H1 (cell line): ENCODE measurements around the gene CRYGD. TPM values are rescaled to one million over a fixed set of nuclear protein-coding genes. Genes with fewer than 3 reads are reported as not detected.

Source experiments
- CTCF ChIA-PET: fragments of 300-600 bp; sonication (Branson Sonifier 250); formaldehyde crosslinking; loops from one replicate; lab custom pipeline; 2021; ENCODE audit not compliant: partially characterized antibody; lab: Charles Lee
- POLR2A ChIA-PET: fragments of 300-600 bp; sonication (Branson Sonifier 250); formaldehyde crosslinking; loops from one replicate; lab custom pipeline; 2021; ENCODE audit warnings: inconsistent platforms; ENCODE audit not compliant: partially characterized antibody; lab: Charles Lee
- DNase-seq, 2 experiments: peaks; one replicate each; pipeline versions ENCODE4 v3.0.0 to v3.0.0-alpha.2; 2010 to 2022; ENCODE audit warnings: low spot score in 2 of 2, low read depth in 1 of 2, mixed read lengths in 1 of 2
- FAIRE-seq: peaks from 2 replicates; lab custom pipeline; 2011; peaks lifted over from hg19 to GRCh38; lab: Jason Lieb, UNC
- H2AFZ ChIP-seq: 2 replicates; pipeline ENCODE4 v1.8.1; 2012; ENCODE audit warnings: low read length, inconsistent platforms
- H2AK5ac ChIP-seq: 2 replicates; pipeline ENCODE4 v1.6.1; 2013; ENCODE audit warnings: low read depth, low read length
- H2BK120ac ChIP-seq: replicated peaks from 2 replicates; pipeline ENCODE3; 2013; ENCODE audit warnings: low read depth, low read length, inconsistent platforms
- H2BK12ac ChIP-seq: 2 replicates; pipeline ENCODE4 v1.6.1; 2013; ENCODE audit warnings: low read depth, low read length
- H2BK15ac ChIP-seq: 2 replicates; pipeline ENCODE4 v1.6.1; 2013; ENCODE audit warnings: low read length
- H2BK20ac ChIP-seq: 2 replicates; pipeline ENCODE4 v1.6.1; 2013; ENCODE audit warnings: low read length
- H2BK5ac ChIP-seq: 2 replicates; pipeline ENCODE4 v1.6.1; 2013; ENCODE audit warnings: low read depth, low read length
- H3K14ac ChIP-seq: 2 replicates; pipeline ENCODE4 v1.6.1; 2013; ENCODE audit warnings: inconsistent platforms; ENCODE audit not compliant: insufficient read length
- H3K18ac ChIP-seq: 2 replicates; pipeline ENCODE4 v1.6.1; 2013; ENCODE audit warnings: low read length; ENCODE audit errors: extremely low read depth
- H3K23ac ChIP-seq: 2 replicates; pipeline ENCODE4 v1.6.1; 2013; ENCODE audit warnings: inconsistent platforms; ENCODE audit not compliant: insufficient read length
- H3K23me2 ChIP-seq: 2 replicates; pipeline ENCODE4 v1.6.1; 2013; ENCODE audit warnings: low read depth, low read length
- H3K27ac ChIP-seq: 2 replicates; pipeline ENCODE4 v1.6.1; 2011; ENCODE audit warnings: low read depth, low read length, inconsistent platforms
- H3K27me3 ChIP-seq, 4 experiments: replicated peaks in 1 of 4; 1 replicate in 1 of 4; 2 replicates in 3 of 4; pipeline versions ENCODE4 v1.6.1 to v1.8.1; 2011 to 2013; ENCODE audit warnings: low read length in 3 of 4, mild to moderate bottlenecking in 3 of 4, inconsistent platforms in 2 of 4, mixed read lengths in 2 of 4, moderate library complexity in 1 of 4; ENCODE audit not compliant: control insufficient read depth in 3 of 4, insufficient read depth in 3 of 4; ENCODE audit errors: extremely low read depth in 1 of 4
- H3K36me3 ChIP-seq, 4 experiments: 2 replicates each; pipeline versions ENCODE4 v1.6.1 to v1.8.1; 2011 to 2013; ENCODE audit warnings: mild to moderate bottlenecking in 4 of 4, low read length in 3 of 4, moderate library complexity in 2 of 4, control low read depth in 1 of 4, inconsistent platforms in 1 of 4; ENCODE audit not compliant: insufficient read depth in 4 of 4, control insufficient read depth in 2 of 4
- H3K4ac ChIP-seq: replicated peaks from 2 replicates; pipeline ENCODE3; 2013; ENCODE audit warnings: low read length, low read depth, mixed read lengths, inconsistent platforms; ENCODE audit not compliant: insufficient read length
- H3K4me1 ChIP-seq, 4 experiments: replicated peaks in 1 of 4; 1 replicate in 1 of 4; 2 replicates in 3 of 4; pipeline versions ENCODE4 v1.6.1 to v1.8.1; 2011 to 2013; ENCODE audit warnings: low read length in 3 of 4, inconsistent platforms in 2 of 4, mixed read lengths in 1 of 4; ENCODE audit not compliant: insufficient read depth in 4 of 4, control insufficient read depth in 3 of 4
- H3K4me2 ChIP-seq, 2 experiments: 2 replicates each; pipeline versions ENCODE4 v1.6.1 to v1.8.1; 2011 to 2013; ENCODE audit warnings: low read depth in 2 of 2, low read length in 2 of 2, control low read depth in 1 of 2, inconsistent platforms in 1 of 2, mild to moderate bottlenecking in 1 of 2; ENCODE audit not compliant: insufficient read depth in 1 of 2
- H3K4me3 ChIP-seq, 4 experiments: fragments of 200-600, 300-600 bp in 1 of 4; sonication (generic), shearing (Covaris generic), sonication (Bioruptor Twin) in 1 of 4; 2 replicates each; pipeline versions ENCODE4 v1.5.1 to v1.8.1; 2011 to 2016; ENCODE audit warnings: low read length in 4 of 4, low read depth in 3 of 4, control low read depth in 2 of 4, inconsistent platforms in 2 of 4, mild to moderate bottlenecking in 2 of 4, mixed read lengths in 1 of 4, moderate library complexity in 1 of 4; ENCODE audit not compliant: insufficient read depth in 2 of 4; ENCODE audit errors: extremely low read depth in 1 of 4
- H3K56ac ChIP-seq: replicated peaks from 2 replicates; pipeline ENCODE3; 2013; ENCODE audit warnings: low read depth, mild to moderate bottlenecking, mixed read lengths, low read length, inconsistent platforms; ENCODE audit not compliant: insufficient read length
- H3K79me1 ChIP-seq: 2 replicates; pipeline ENCODE4 v1.6.1; 2013; ENCODE audit warnings: low read depth, low read length, control low read depth
- H3K79me2 ChIP-seq, 2 experiments: 2 replicates each; pipeline versions ENCODE4 v1.6.1 to v1.8.1; 2012 to 2013; ENCODE audit warnings: low read length in 2 of 2, mild to moderate bottlenecking in 2 of 2, inconsistent platforms in 1 of 2; ENCODE audit not compliant: insufficient read depth in 2 of 2, control insufficient read depth in 1 of 2
- H3K9ac ChIP-seq, 4 experiments: replicated peaks in 1 of 4; 1 replicate in 1 of 4; 2 replicates in 3 of 4; pipeline versions ENCODE4 v1.6.1 to v1.8.1; 2011 to 2013; ENCODE audit warnings: low read depth in 3 of 4, low read length in 3 of 4, control low read depth in 2 of 4, mild to moderate bottlenecking in 2 of 4, moderate library complexity in 2 of 4, inconsistent platforms in 1 of 4; ENCODE audit errors: extremely low read depth in 1 of 4
- H3K9me3 ChIP-seq, 2 experiments: 2 replicates each; pipeline versions ENCODE4 v1.6.1 to v1.8.1; 2012 to 2013; ENCODE audit warnings: mild to moderate bottlenecking in 2 of 2, moderate library complexity in 2 of 2, control low read depth in 1 of 2, inconsistent platforms in 1 of 2, low read depth in 1 of 2, low read length in 1 of 2, mixed read lengths in 1 of 2; ENCODE audit not compliant: insufficient read depth in 2 of 2
- H4K20me1 ChIP-seq, 2 experiments: replicated peaks in 1 of 2; 2 replicates each; pipeline versions ENCODE3 to v1.8.1; 2011 to 2013; ENCODE audit warnings: inconsistent platforms in 2 of 2, low read length in 2 of 2, mild to moderate bottlenecking in 1 of 2; ENCODE audit not compliant: insufficient read depth in 2 of 2, control insufficient read depth in 1 of 2
- H4K5ac ChIP-seq: 2 replicates; pipeline ENCODE4 v1.6.1; 2013; ENCODE audit warnings: low read length, low read depth, mixed read lengths, inconsistent platforms; ENCODE audit not compliant: insufficient read length
- H4K8ac ChIP-seq: 2 replicates; pipeline ENCODE4 v1.8.0; 2013; ENCODE audit warnings: mild to moderate bottlenecking, moderate library complexity, low read length, inconsistent platforms; ENCODE audit not compliant: insufficient read depth; ENCODE audit errors: extremely low read depth
- H4K91ac ChIP-seq: replicated peaks from 2 replicates; pipeline ENCODE3; 2013; ENCODE audit warnings: low read length, mixed read lengths, inconsistent platforms; ENCODE audit not compliant: insufficient read length
- ASH2L ChIP-seq: fragments of 200-600, 300-600 bp; sonication (generic); IDR thresholded peaks from one replicate; pipeline ENCODE4 v1.7.1; 2017; ENCODE audit warnings: low read length
- ATF3 ChIP-seq: IDR thresholded peaks from 2 replicates; pipeline ENCODE4 v1.6.1; 2011; ENCODE audit warnings: low read depth, mild to moderate bottlenecking, low read length; ENCODE audit not compliant: insufficient read depth
- BCL11A ChIP-seq, 2 experiments: IDR thresholded peaks; one replicate each; pipeline ENCODE4 v1.6.1; 2011; ENCODE audit warnings: low read depth in 2 of 2, low read length in 2 of 2, mild to moderate bottlenecking in 2 of 2
- CBX8 ChIP-seq: fragments of 300-800, 300-1000 bp; sonication (generic); IDR thresholded peaks from 2 replicates; pipeline ENCODE4 v1.7.1; 2016; ENCODE audit warnings: low read depth, low read length, borderline replicate concordance
- FOSL1 ChIP-seq: IDR thresholded peaks from 2 replicates; pipeline ENCODE4 v1.6.1; 2011; ENCODE audit warnings: mild to moderate bottlenecking, low read depth, low read length, moderate library complexity; ENCODE audit not compliant: insufficient read depth
- HDAC2 ChIP-seq, 2 experiments: fragments of 300-600 bp in 1 of 2; sonication (generic) in 1 of 2; IDR thresholded peaks; 2 replicates each; pipeline ENCODE4 v1.6.1; 2011 to 2012; ENCODE audit warnings: low read depth in 2 of 2, low read length in 2 of 2, mild to moderate bottlenecking in 2 of 2, moderate library complexity in 2 of 2, borderline replicate concordance in 1 of 2, inconsistent platforms in 1 of 2
- MAX ChIP-seq: IDR thresholded peaks from 2 replicates; pipeline ENCODE4 v1.6.1; 2012; ENCODE audit warnings: inconsistent platforms
- RAD21 ChIP-seq, 2 experiments: IDR thresholded peaks in 1 of 2; conservative IDR thresholded peaks in 1 of 2; 2 replicates each; pipeline ENCODE4 v1.6.1; 2011; ENCODE audit warnings: low read depth in 2 of 2, low read length in 2 of 2, improper control_type of control experiment in 1 of 2, inconsistent platforms in 1 of 2, mild to moderate bottlenecking in 1 of 2, moderate library complexity in 1 of 2
- RBBP5 ChIP-seq: IDR thresholded peaks from 2 replicates; pipeline ENCODE4 v1.7.1; 2012; ENCODE audit warnings: low read depth, mild to moderate bottlenecking, inconsistent platforms, low read length, moderate library complexity, borderline replicate concordance
- TBP ChIP-seq: IDR thresholded peaks from 2 replicates; pipeline ENCODE4 v1.6.1; 2011; ENCODE audit warnings: low read depth, low read length, improper control_type of control experiment
- ZNF274 ChIP-seq: IDR thresholded peaks from 2 replicates; pipeline ENCODE4 v1.7.0; 2012; ENCODE audit warnings: low read length, borderline replicate concordance; ENCODE audit errors: extremely low read depth
- WGBS, 2 experiments: shearing (Covaris generic) in 1 of 2; methylation state at CpG; one replicate each; pipeline versions ENCODE4 v1.1.6 to v1.1.7; 2013 to 2015; ENCODE audit warnings: low lambda C conversion rate in 2 of 2, mixed read lengths in 2 of 2, inconsistent platforms in 1 of 2, low coverage in 1 of 2, missing lambda C conversion rate in 1 of 2; ENCODE audit not compliant: insufficient replicate concordance in 2 of 2, insufficient coverage in 1 of 2, insufficient read length in 1 of 2; ENCODE audit errors: extremely low coverage in 1 of 2, missing lambda C conversion rate in 1 of 2; 5-methylcytosine and 5-hydroxymethylcytosine counted together
- polyA plus RNA-seq, 7 experiments: library from polyadenylated mRNA; depleted of rRNA in 3 of 7; stranded (reverse) in 5 of 7; unstranded in 2 of 7; fragments of >200 nt in 5 of 7; fragments of 200-250 nt in 2 of 7; gene quantifications; 1 replicate in 5 of 7; 2 replicates in 1 of 7; 4 replicates in 1 of 7; pipeline versions ENCODE4 v1.2.1 to v1.2.3, GENCODE V29; 2011 to 2013; ENCODE audit warnings: missing spikeins in 2 of 7, mixed read lengths in 2 of 7
- total RNA-seq: library from RNA; stranded (reverse); fragmentation: NEBNext Ultra II Directional; extraction: Animal tissue kit (Norgen Biotek cat#: 25700); gene quantifications from 2 replicates; pipeline ENCODE4 v1.2.1, GENCODE V29; 2021

Gene CRYGD
- total and polyA plus RNA-seq, 2 of the 8 experiments (the other 6 are each of a cell fraction or from before 2014, with no cell fraction given) = 2.9 to 7.1 TPM

GRCh38 chr2:208074610-208075356 lies 49.5 kb downstream of the CRYGD start:
- POLR2A ChIA-PET = no interaction called here
- H2AFZ ChIP-seq = 0 out of 2 replicates have a peak overlapping the region, but pooled peaks have one; percentile 10
- TF ChIP-seq RBBP5 = no peak
- TF ChIP-seq FOSL1 = no peak
- no peak for TF ChIP-seq TBP
- no peak for TF ChIP-seq ZNF274
- TF ChIP-seq HDAC2 (IDR thresholded peaks at IDR 0.05; ENCODE audit: borderline replicate concordance in 1 of 2, low read depth in 2 of 2, low read length in 2 of 2) = no peak
- TF ChIP-seq CBX8 = no peak
- TF ChIP-seq RAD21 (IDR thresholded peaks at IDR 0.05 in 1 of 2, conservative IDR thresholded peaks at IDR 0.05 in 1 of 2; ENCODE audit: low read depth in 2 of 2, low read length in 2 of 2) = no peak
- TF ChIP-seq BCL11A (IDR thresholded peaks at IDR 0.05; ENCODE audit: low read depth in 2 of 2, low read length in 2 of 2) = no peak
- no peak for TF ChIP-seq ATF3
- TF ChIP-seq ASH2L = no peak
- TF ChIP-seq MAX = no peak

More at GRCh38 chr2:208074610-208075356, 49.5 kb downstream of the CRYGD start:
- Histone ChIP-seq H2BK20ac (no peak overlapping the region), H3K4me3 (no peak overlapping the region), H3K27me3 (no peaks in the 10 kb centered on the region), H2BK12ac (no peak overlapping the region), H2BK120ac (no peak overlapping the region), H3K4me1 (peaks cover 0 to 2% (median 0%) of the 10 kb centered on the region in 4 experiments; a peak in 3 of 7 replicates), H3K9me3 (no peaks in the 10 kb centered on the region), H3K79me1 (no peaks in the 10 kb centered on the region), H3K9ac (no peak overlapping the region), H3K4ac (no peak overlapping the region), H3K4me2 (no peak overlapping the region), H3K18ac (no peak overlapping the region), H3K56ac (no peak overlapping the region), H3K23ac (no peak overlapping the region), H4K91ac (no peak overlapping the region), H3K27ac (no peak overlapping the region), H2BK5ac (no peak overlapping the region), H4K8ac (no peak overlapping the region), H2AK5ac (no peak overlapping the region), H2BK15ac (no peak overlapping the region), H3K79me2 (no peaks in the 10 kb centered on the region), H3K14ac (no peak overlapping the region), H4K5ac (no peak overlapping the region), H3K23me2 (no peaks in the 10 kb centered on the region), H4K20me1 (no peaks in the 10 kb centered on the region), H3K36me3 (no peaks in the 10 kb centered on the region)
- DNase-seq (no peak), FAIRE-seq (no peak)
- WGBS, 2 experiments = 88% methylated on average over 9 of the region's 9 CpGs; no CpG with 5 or more reads in 1 of the 2 experiments
- CTCF ChIA-PET = interaction anchor here (0.6 to 4.3 kb wide), 12 partner anchors 12 to 447 kb away, joined by 3 to 53 read pairs (median 3); no protein-coding TSS in a partner anchor
